Pancreas (tissue), 10 donors: ENCODE measurements around the gene PLK5. TPM values are rescaled to one million over a fixed set of nuclear protein-coding genes. Genes with fewer than 3 reads are reported as not detected.
"Not testable (repeated sequence)": the region's sequence is repeated elsewhere in the genome, so short reads cannot be mapped to it uniquely, and the experiment has no call there.

Experiments
- ATAC-seq, 4 donors: fragments of 200-7000 bp; cut with Tn5 transposase; one replicate each; pipeline versions ENCODE4 v1.8.0 to v1.9.1; 2020; ENCODE audit warnings: mild to moderate bottlenecking in 4 of 4, moderate library complexity in 4 of 4
- DNase-seq, 6 donors: peaks; one replicate each; pipeline ENCODE4 v3.0.0-alpha.2; 2020
- FAIRE-seq: peaks from 2 replicates; lab custom pipeline; 2012; peaks lifted over from hg19 to GRCh38; lab: Jason Lieb, UNC
- H3K27ac ChIP-seq, 4 donors: fragments of 200-600 bp; sonication (generic); 1 replicate in 3 of 4; 2 replicates in 1 of 4; pipeline versions ENCODE4 v1.5.0 to v1.8.0; 2020
- H3K27me3 ChIP-seq, 4 donors: fragments of 200-600 bp; one replicate each; pipeline ENCODE4 v1.8.0; 2021
- H3K36me3 ChIP-seq, 3 donors: fragments of 200-600 bp; sonication (generic) in 1 of 3; one replicate each; pipeline versions ENCODE4 v1.5.0 to v1.8.0; 2020 to 2021
- H3K4me1 ChIP-seq, 3 donors: fragments of 200-600 bp; one replicate each; pipeline ENCODE4 v1.8.0; 2021
- H3K4me3 ChIP-seq, 4 donors: fragments of 200-600 bp; sonication (generic) in 2 of 4; one replicate each; pipeline versions ENCODE4 v1.5.0 to v1.8.0; 2020 to 2021
- H3K9me3 ChIP-seq, 4 donors: fragments of 200-600 bp; one replicate each; pipeline ENCODE4 v1.8.0; 2021
- WGBS, 2 donors: extraction: QIAGEN DNeasy Blood & Tissue Kit; methylation state at CpG; one replicate each; pipeline ENCODE4 v1.1.7; 2013; 5-methylcytosine and 5-hydroxymethylcytosine counted together
- intact Hi-C, 3 donors: fragments of 100-400 bp; cut with DNase I; formaldehyde crosslinking; loops; one replicate each; pipeline versions ENCODE4 v1.11.1 to v1.14.2; 2022
- polyA plus RNA-seq, 2 donors: library from polyadenylated mRNA; stranded (reverse); fragments of 200-250 nt; gene quantifications; one replicate each; pipeline ENCODE4 v1.2.3, GENCODE V29; 2013
- total RNA-seq, 6 donors: library from RNA; stranded (reverse); fragmentation: NEBNext Ultra II Directional in 4 of 6; extraction: Animal tissue kit (Norgen Biotek cat#: 25700) in 4 of 6; gene quantifications; one replicate each; pipeline versions ENCODE4 v1.2.1 to v1.2.4, GENCODE V29; 2021 to 2023
- TF ChIP-seq, protein P1 (sequence below), 4 donors: fragments of 200-600 bp; sonication (generic) in 3 of 4; IDR thresholded peaks; one replicate each; pipeline versions ENCODE4 v1.5.0 to v1.8.0; 2021; ENCODE audit warnings: antibody characterized with exemption in 4 of 4
- donor health status: healthy with polysubstance abuse.
- donor health status: DM: no; HTN: no; CAD: no; lungs with moderate emphysema.
- donor health status: DM: no; HTN: no; CAD: no.
- donor health status: control.
- donor health status: control.
- donor health status: Bipolar disorder and iron deficiency.
- donor health status: DM: yes; HTN: yes; CAD: no.
- donor health status: DM: no; HTN: no; CAD: no.
- donor health status: DM: no; HTN: no; CAD: no.
- donor health status: DM: yes; HTN: yes; CAD: no.

The PLK5 gene
- total and polyA plus RNA-seq, 8 donors: 0.11 to 0.23 TPM; not detected in 6

DNA sequence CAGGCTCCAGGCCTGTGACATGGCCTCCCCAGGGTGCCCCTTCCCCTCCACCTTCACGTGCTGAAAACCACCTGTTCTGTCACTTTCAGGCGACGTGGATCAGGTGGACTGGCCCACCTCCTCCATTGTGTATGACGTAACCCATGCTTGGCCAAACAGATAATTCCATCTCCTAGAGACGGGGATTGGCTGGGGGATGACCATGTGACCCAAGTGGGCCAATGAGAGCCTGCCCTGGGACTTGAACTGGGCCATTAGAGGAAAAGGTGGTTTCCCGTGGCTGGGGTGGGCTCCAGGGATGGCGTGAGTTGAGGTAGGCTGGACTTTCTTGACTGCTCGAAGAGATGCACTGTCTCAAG, 7.5 kb upstream of the PLK5 start:
- FAIRE-seq (no peak), ATAC-seq (no peak), DNase-seq (no peak)
- H3K9me3 ChIP-seq: no peaks in the 10 kb centered on the region
- intact Hi-C loops: loop anchor here in 1 of 3 donors (10.0 kb wide), 1 partner anchor 72 kb away; no protein-coding TSS in a partner anchor
- WGBS, 2 donors: 73 to 81% methylated on average over 8 of the region's 8 CpGs
- no peak overlapping the region for H3K27ac ChIP-seq
- H3K36me3 ChIP-seq: no peaks in the 10 kb centered on the region
- no peak overlapping the region for H3K4me3 ChIP-seq
- no peaks in the 10 kb centered on the region for H3K4me1 ChIP-seq
- TF ChIP-seq, protein P1, sequence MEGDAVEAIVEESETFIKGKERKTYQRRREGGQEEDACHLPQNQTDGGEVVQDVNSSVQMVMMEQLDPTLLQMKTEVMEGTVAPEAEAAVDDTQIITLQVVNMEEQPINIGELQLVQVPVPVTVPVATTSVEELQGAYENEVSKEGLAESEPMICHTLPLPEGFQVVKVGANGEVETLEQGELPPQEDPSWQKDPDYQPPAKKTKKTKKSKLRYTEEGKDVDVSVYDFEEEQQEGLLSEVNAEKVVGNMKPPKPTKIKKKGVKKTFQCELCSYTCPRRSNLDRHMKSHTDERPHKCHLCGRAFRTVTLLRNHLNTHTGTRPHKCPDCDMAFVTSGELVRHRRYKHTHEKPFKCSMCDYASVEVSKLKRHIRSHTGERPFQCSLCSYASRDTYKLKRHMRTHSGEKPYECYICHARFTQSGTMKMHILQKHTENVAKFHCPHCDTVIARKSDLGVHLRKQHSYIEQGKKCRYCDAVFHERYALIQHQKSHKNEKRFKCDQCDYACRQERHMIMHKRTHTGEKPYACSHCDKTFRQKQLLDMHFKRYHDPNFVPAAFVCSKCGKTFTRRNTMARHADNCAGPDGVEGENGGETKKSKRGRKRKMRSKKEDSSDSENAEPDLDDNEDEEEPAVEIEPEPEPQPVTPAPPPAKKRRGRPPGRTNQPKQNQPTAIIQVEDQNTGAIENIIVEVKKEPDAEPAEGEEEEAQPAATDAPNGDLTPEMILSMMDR (IDR thresholded peaks at IDR 0.05): no peak
- no peaks in the 10 kb centered on the region for H3K27me3 ChIP-seq

DNA sequence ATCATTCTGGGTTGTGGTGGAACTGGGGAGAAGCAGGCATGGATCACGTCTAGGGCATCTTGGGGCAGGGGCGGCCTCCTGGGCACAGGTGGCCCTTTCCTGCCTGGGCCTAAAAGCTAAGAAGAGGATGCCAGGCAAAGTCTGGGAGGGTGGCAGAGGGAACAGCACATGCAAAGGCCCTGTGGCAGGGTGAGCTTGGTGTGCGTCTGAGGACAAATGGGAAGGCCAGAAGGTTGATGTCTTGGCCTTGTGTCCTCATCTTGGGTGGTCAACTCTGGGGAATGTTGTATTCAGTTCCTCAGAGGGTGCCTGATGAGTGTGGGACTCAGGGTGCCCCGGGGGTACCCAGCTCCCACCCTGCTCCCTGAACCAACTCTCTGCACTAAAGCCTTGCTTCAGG, 5.4 kb upstream of the PLK5 start:
- no peaks in the 10 kb centered on the region for H3K36me3 ChIP-seq
- H3K4me3 ChIP-seq: no peak overlapping the region
- no peak for FAIRE-seq
- no peaks in the 10 kb centered on the region for H3K4me1 ChIP-seq
- no peaks in the 10 kb centered on the region for H3K9me3 ChIP-seq
- WGBS, 2 donors: 79 to 92% methylated on average over 4 of the region's 4 CpGs
- no peak for DNase-seq
- H3K27me3 ChIP-seq: peaks cover 0 to 5% (median 1%) of the 10 kb centered on the region in 4 donors
- intact Hi-C loops: loop anchor here in 1 of 3 donors (10.0 kb wide), 1 partner anchor 74 kb away; no protein-coding TSS in a partner anchor
- no peak for ATAC-seq
- TF ChIP-seq, protein P1 (IDR thresholded peaks at IDR 0.05): no peak
- H3K27ac ChIP-seq: no peak overlapping the region

DNA sequence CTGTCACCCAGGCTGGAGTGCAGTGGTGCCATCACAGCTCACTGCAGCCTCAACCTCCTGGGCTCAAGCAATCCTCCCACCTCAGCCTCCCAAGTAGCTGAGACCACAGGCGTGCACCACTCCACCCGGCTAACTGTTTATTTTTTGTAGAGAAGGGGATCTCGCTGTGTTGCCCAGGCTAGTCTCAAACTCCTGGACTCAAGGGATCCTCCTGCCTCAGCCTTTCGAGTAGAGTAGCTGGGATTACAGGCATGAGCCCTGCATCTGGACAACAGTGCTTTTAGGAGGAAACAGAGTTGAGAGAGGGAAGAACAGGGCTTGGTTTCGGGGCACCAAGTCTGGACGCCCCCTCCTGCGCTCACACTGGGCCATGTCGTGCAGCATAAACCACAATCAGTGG, 4.1 kb upstream of the PLK5 start:
- not testable (repeated sequence) for ATAC-seq, H3K27ac ChIP-seq, H3K9me3 ChIP-seq, FAIRE-seq, H3K4me1 ChIP-seq, H3K4me3 ChIP-seq, DNase-seq, H3K36me3 ChIP-seq, H3K27me3 ChIP-seq
- intact Hi-C loops: loop anchor here in 1 of 3 donors (10.0 kb wide), 1 partner anchor 75 kb away; no protein-coding TSS in a partner anchor
- 72 to 87% methylated on average over 8 of the region's 8 CpGs for WGBS, 2 donors

DNA sequence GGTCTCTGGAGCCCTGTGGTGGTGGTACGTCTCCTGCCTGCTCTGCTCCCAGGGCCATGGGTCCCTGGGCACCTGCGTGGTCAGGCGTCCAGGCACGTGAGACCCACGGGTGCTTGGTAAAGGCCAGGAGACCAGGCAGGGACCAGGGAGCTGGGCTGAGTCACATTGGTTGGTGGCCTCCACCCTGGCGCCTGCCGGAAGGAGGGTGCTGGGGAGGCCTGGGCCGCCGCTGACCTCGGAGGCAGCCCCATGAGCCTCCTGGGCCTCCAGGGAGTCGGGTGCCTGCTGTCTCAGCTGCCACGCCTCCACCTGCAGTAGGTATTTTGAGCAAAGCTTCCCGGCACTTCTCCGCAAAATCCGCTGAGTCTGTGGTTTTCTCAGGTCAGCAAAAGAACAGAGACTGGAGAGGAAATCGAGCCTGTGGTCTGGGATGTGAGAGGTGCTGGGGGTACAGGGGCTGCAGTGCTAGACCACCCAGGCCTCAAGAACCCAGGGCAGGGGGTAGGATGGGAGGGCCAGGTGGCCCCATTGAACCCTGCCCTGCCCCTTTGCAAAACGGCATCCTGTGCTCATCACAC, 3.6 kb upstream of the PLK5 start:
- no peaks in the 10 kb centered on the region for H3K4me1 ChIP-seq
- WGBS, 2 donors: 61 to 74% methylated on average over 17 of the region's 17 CpGs
- DNase-seq: no peak
- TF ChIP-seq, protein P1 (IDR thresholded peaks at IDR 0.05): no peak
- no peak overlapping the region for H3K4me3 ChIP-seq
- no peaks in the 10 kb centered on the region for H3K9me3 ChIP-seq
- H3K27me3 ChIP-seq: peaks cover 0 to 7% (median 2%) of the 10 kb centered on the region in 4 donors
- FAIRE-seq: no peak
- H3K27ac ChIP-seq: no peak overlapping the region
- ATAC-seq: no peak
- intact Hi-C loops: no loop called here
- no peaks in the 10 kb centered on the region for H3K36me3 ChIP-seq

DNA sequence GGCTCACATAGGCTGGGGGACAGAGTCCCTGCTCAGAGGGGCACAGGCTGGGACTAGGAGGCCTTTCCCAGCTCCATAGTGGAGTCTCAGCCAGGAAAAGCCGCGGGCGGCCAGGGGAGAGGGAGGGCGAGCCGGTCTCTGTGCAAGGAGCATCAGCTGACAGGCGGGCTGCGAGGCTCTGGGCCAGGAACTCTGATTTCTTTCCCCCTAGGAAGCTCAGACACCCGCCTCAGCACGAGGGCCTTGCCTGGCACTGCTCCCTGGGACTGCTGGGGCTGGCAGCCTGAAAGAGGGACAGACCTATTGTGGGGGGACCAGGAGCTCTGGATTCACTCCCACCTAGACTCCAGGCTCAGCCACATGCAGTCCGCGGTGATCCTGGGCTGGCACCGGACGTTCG, 2.2 kb upstream of the PLK5 start:
- Histone ChIP-seq H3K27ac (no peak overlapping the region), H3K9me3 (no peaks in the 10 kb centered on the region), H3K4me3 (no peak overlapping the region), H3K27me3 (peaks cover 0 to 10% (median 2%) of the 10 kb centered on the region in 4 donors), H3K4me1 (no peaks in the 10 kb centered on the region), H3K36me3 (no peaks in the 10 kb centered on the region)
- TF ChIP-seq, protein P1 (IDR thresholded peaks at IDR 0.05): no peak
- intact Hi-C loops: no loop called here
- no peak for DNase-seq
- FAIRE-seq: no peak
- 72 to 78% methylated on average over 14 of the region's 14 CpGs for WGBS, 2 donors
- ATAC-seq: no peak
